B cell (primary cell): ENCODE results near the gene LIPC. TPM values are rescaled to one million over a fixed set of nuclear protein-coding genes. Genes with fewer than 3 reads are reported as not detected.

Experiments used
- ATAC-seq: fragments of 200-7000 bp; cut with Tn5 transposase; one replicate; pipeline ENCODE4 v1.10.0; 2021; ENCODE audit warnings: low read depth, mild to moderate bottlenecking, moderate number of reproducible peaks, moderate library complexity
- CTCF ChIA-PET: fragments of 350-600 bp; sonication (Branson Sonifier 250); formaldehyde crosslinking; loops from one replicate; lab custom pipeline; 2021; ENCODE audit warnings: antibody characterized with exemption, inconsistent platforms; lab: Charles Lee
- POLR2A ChIA-PET: fragments of 350-600 bp; sonication (Branson Sonifier 250); formaldehyde crosslinking; loops from one replicate; lab custom pipeline; 2021; ENCODE audit warnings: antibody characterized with exemption; lab: Charles Lee
- DNase-seq: peaks from one replicate; pipeline ENCODE4 v3.0.0; 2013
- H2AFZ ChIP-seq: 2 replicates; pipeline ENCODE4 v1.6.1; 2012; ENCODE audit warnings: mild to moderate bottlenecking, low read depth, low read length; ENCODE audit not compliant: insufficient read depth, poor library complexity, severe bottlenecking
- H3K27ac ChIP-seq, 2 donors: 1 replicate in 1 of 2; 2 replicates in 1 of 2; pipeline ENCODE4 v1.5.1; 2012 to 2013; ENCODE audit warnings: low read length in 2 of 2, mild to moderate bottlenecking in 2 of 2, moderate library complexity in 1 of 2
- H3K27me3 ChIP-seq, 4 experiments: fragments of 200-600 bp in 1 of 4; sonication (generic) in 1 of 4; replicated peaks in 1 of 4; 1 replicate in 2 of 4; 2 replicates in 2 of 4; pipeline versions ENCODE4 v1.6.1 to v1.7.0; 2013 to 2016; ENCODE audit warnings: low read length in 3 of 4, mild to moderate bottlenecking in 2 of 4, mixed read lengths in 1 of 4, moderate library complexity in 1 of 4; ENCODE audit not compliant: insufficient read depth in 4 of 4, control insufficient read depth in 3 of 4; ENCODE audit errors: control extremely low read depth in 1 of 4
- H3K36me3 ChIP-seq, 2 experiments: replicated peaks in 1 of 2; 1 replicate in 1 of 2; 2 replicates in 1 of 2; pipeline versions ENCODE4 v1.6.1 to v1.7.1; 2013; ENCODE audit warnings: low read length in 1 of 2; ENCODE audit not compliant: insufficient read depth in 2 of 2, control insufficient read depth in 1 of 2; ENCODE audit errors: control extremely low read depth in 1 of 2, extremely low read depth in 1 of 2
- H3K4me1 ChIP-seq, 2 donors: fragments of 200-600 bp in 1 of 2; sonication (generic) in 1 of 2; 1 replicate in 1 of 2; 2 replicates in 1 of 2; pipeline versions ENCODE4 v1.5.1 to v1.6.1; 2013 to 2017; ENCODE audit warnings: low read length in 2 of 2; ENCODE audit not compliant: control insufficient read depth in 2 of 2, insufficient read depth in 2 of 2
- H3K4me2 ChIP-seq: replicated peaks from 2 replicates; pipeline ENCODE3; 2012; ENCODE audit warnings: mild to moderate bottlenecking, low read depth, low read length; ENCODE audit not compliant: poor library complexity, severe bottlenecking
- H3K4me3 ChIP-seq, 5 experiments: fragments of 200-600 bp in 1 of 5; sonication (generic) in 1 of 5; 1 replicate in 3 of 5; 2 replicates in 2 of 5; pipeline versions ENCODE4 v1.5.1 to v1.7.0; 2011 to 2016; ENCODE audit warnings: low read length in 4 of 5, mild to moderate bottlenecking in 4 of 5, low read depth in 2 of 5, control low read depth in 1 of 5, moderate library complexity in 1 of 5; ENCODE audit not compliant: insufficient read depth in 1 of 5; ENCODE audit errors: control extremely low read depth in 1 of 5, extremely low read depth in 1 of 5
- H3K79me2 ChIP-seq: fragments of 200-600 bp; sonication (generic); one replicate; pipeline ENCODE4 v1.6.0; 2016; ENCODE audit warnings: low read length; ENCODE audit not compliant: control insufficient read depth, insufficient read depth
- H3K9ac ChIP-seq: fragments of 200-600 bp; sonication (generic); 2 replicates; pipeline ENCODE4 v1.6.1; 2017; ENCODE audit warnings: mild to moderate bottlenecking, low read length, moderate library complexity
- H3K9me3 ChIP-seq, 3 donors: one replicate each; pipeline versions ENCODE4 v1.6.1 to v1.7.1; 2013; ENCODE audit warnings: low read length in 2 of 3; ENCODE audit not compliant: control insufficient read depth in 2 of 3, insufficient read depth in 1 of 3; ENCODE audit errors: control extremely low read depth in 1 of 3
- H4K20me1 ChIP-seq: 2 replicates; pipeline ENCODE4 v1.6.0; 2012; ENCODE audit warnings: mild to moderate bottlenecking, low read length; ENCODE audit not compliant: insufficient read depth, control insufficient read depth, poor library complexity, severe bottlenecking
- H3K27ac Mint-ChIP-seq: one replicate; pipeline ENCODE4 v1.8.0; 2021; ENCODE audit warnings: mixed read lengths
- H3K27me3 Mint-ChIP-seq: one replicate; pipeline ENCODE4 v1.8.0; 2021; ENCODE audit warnings: mixed read lengths
- H3K4me1 Mint-ChIP-seq: one replicate; pipeline ENCODE4 v1.8.0; 2021; ENCODE audit warnings: mixed read lengths
- H3K4me3 Mint-ChIP-seq: one replicate; pipeline ENCODE4 v1.8.0; 2021; ENCODE audit warnings: mixed read lengths
- H3K9me3 Mint-ChIP-seq: one replicate; pipeline ENCODE4 v1.8.0; 2022; ENCODE audit warnings: mixed read lengths; ENCODE audit not compliant: insufficient read depth
- EZH2 ChIP-seq: IDR thresholded peaks from 2 replicates; pipeline ENCODE4 v1.6.1; 2012; ENCODE audit warnings: borderline replicate concordance, low read depth, mild to moderate bottlenecking, moderate library complexity, low read length; ENCODE audit not compliant: insufficient read depth, poor library complexity, severe bottlenecking
- WGBS: methylation state at CpG from one replicate; pipeline ENCODE4 v1.1.5; 2013; ENCODE audit warnings: missing lambda C conversion rate; ENCODE audit not compliant: insufficient coverage; 5-methylcytosine and 5-hydroxymethylcytosine counted together
- intact Hi-C: fragments of 100-400 bp; cut with micrococcal nuclease; formaldehyde crosslinking; loops from one replicate; pipeline ENCODE4 v1.10.0; 2022
- polyA plus RNA-seq: library from polyadenylated mRNA; depleted of rRNA; stranded (reverse); fragments of >200 nt; gene quantifications from 2 replicates; pipeline ENCODE4 v1.2.3, GENCODE V29; 2012
- total RNA-seq, 2 donors: library from RNA; stranded (reverse); fragments of 120-200 nt in 1 of 2; gene quantifications; 1 replicate in 1 of 2; 2 replicates in 1 of 2; pipeline versions ENCODE4 v1.2.3 to v1.2.4, GENCODE V29; 2013 to 2022
- TF ChIP-seq, protein P1 (sequence below): fragments of 200-600 bp; IDR thresholded peaks from one replicate; pipeline ENCODE4 v1.8.0; 2022; ENCODE audit warnings: antibody characterized with exemption, mild to moderate bottlenecking

Gene LIPC
- total and polyA plus RNA-seq, 2 donors (not counting 1 experiment from before 2014, with no cell fraction given) = not detected

DNA sequence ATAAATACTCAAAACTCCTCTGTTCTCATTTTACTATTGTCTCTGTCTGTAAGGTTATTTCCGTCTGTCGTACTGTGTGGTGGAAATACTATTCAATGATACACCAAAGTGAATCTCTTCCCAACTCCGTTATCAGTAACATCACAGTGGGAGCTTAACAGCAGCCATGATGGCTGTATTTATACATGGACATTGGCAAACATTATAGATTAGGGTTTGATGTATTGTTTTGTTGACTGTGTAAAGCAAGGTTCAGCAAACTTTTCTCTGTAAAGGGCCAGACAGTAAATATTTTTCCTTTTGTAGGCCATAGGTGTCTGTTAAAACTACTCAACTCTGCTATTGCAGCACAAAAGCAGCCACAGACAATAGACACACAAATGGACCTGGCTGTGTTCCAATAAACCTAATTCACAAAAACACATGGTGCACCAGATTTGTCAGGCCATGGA, 23.2 kb downstream of the LIPC start:
- Histone ChIP-seq H3K79me2 (no peaks in the 10 kb centered on the region), H3K4me3 (no peak overlapping the region), H3K4me1 (peaks cover 0 to 5% of the 10 kb centered on the region in 2 donors), H3K36me3 (no peaks in the 10 kb centered on the region), H3K9ac (no peak overlapping the region), H3K9me3 (no peaks in the 10 kb centered on the region), H3K4me2 (no peak overlapping the region), H3K27ac (no peak overlapping the region), H4K20me1 (no peaks in the 10 kb centered on the region), H3K27me3 (peaks cover 0 to under 1% (median 0%) of the 10 kb centered on the region in 4 experiments), H2AFZ (no peak overlapping the region)
- ChIA-PET POLR2A (no interaction called here), CTCF (no interaction called here)
- intact Hi-C loops = no loop called here
- Mint-ChIP-seq H3K9me3 (no peaks in the 10 kb centered on the region), H3K27me3 (peaks cover 24% of the 10 kb centered on the region), H3K27ac (no peak overlapping the region), H3K4me3 (no peak overlapping the region), H3K4me1 (no peaks in the 10 kb centered on the region)
- ATAC-seq (no peak), DNase-seq (no peak)
- no peak for TF ChIP-seq EZH2
- TF ChIP-seq, protein P1, sequence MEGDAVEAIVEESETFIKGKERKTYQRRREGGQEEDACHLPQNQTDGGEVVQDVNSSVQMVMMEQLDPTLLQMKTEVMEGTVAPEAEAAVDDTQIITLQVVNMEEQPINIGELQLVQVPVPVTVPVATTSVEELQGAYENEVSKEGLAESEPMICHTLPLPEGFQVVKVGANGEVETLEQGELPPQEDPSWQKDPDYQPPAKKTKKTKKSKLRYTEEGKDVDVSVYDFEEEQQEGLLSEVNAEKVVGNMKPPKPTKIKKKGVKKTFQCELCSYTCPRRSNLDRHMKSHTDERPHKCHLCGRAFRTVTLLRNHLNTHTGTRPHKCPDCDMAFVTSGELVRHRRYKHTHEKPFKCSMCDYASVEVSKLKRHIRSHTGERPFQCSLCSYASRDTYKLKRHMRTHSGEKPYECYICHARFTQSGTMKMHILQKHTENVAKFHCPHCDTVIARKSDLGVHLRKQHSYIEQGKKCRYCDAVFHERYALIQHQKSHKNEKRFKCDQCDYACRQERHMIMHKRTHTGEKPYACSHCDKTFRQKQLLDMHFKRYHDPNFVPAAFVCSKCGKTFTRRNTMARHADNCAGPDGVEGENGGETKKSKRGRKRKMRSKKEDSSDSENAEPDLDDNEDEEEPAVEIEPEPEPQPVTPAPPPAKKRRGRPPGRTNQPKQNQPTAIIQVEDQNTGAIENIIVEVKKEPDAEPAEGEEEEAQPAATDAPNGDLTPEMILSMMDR = no peak
- WGBS = no CpG with 5 or more reads among the region's 3 CpGs

- ATAC-seq (no peak), DNase-seq (no peak)
- H3K4me3 Mint-ChIP-seq = no peak overlapping the region
- no peak for TF ChIP-seq EZH2
- TF ChIP-seq, protein P1 = no peak
- H3K36me3 ChIP-seq = no peaks in the 10 kb centered on the region
- intact Hi-C loops = no loop called here
- no peaks in the 10 kb centered on the region for H3K9me3 Mint-ChIP-seq
- H3K27ac Mint-ChIP-seq = no peak overlapping the region
- no peaks in the 10 kb centered on the region for H3K79me2 ChIP-seq
- H3K9ac ChIP-seq = no peak overlapping the region
- H4K20me1 ChIP-seq = no peaks in the 10 kb centered on the region
- H3K4me3 ChIP-seq = no peak overlapping the region
- peaks cover 0 to 5% of the 10 kb centered on the region in 2 donors for H3K4me1 ChIP-seq
- ChIA-PET CTCF (no interaction called here), POLR2A (no interaction called here)
- H3K27me3 Mint-ChIP-seq = peaks cover 37% of the 10 kb centered on the region
- no peak overlapping the region for H3K27ac ChIP-seq
- H3K4me1 Mint-ChIP-seq = no peaks in the 10 kb centered on the region
- H3K9me3 ChIP-seq = no peaks in the 10 kb centered on the region
- peaks cover 0 to 3% (median 0%) of the 10 kb centered on the region in 4 experiments for H3K27me3 ChIP-seq
- H2AFZ ChIP-seq = no peak overlapping the region
- no peak overlapping the region for H3K4me2 ChIP-seq
- 87% methylated on average over 3 of the region's 7 CpGs for WGBS
Measured at GRCh38 chr15:58457466-58457965, 25.7 kb downstream of the LIPC start.
